Raji (cell line): ENCODE results near the gene USP6NL.

Experiments
- POLR2A ChIP-seq: IDR thresholded peaks from 2 replicates; pipeline ENCODE4 v1.6.1; 2011; ENCODE audit warnings: low read depth, low read length, control low read depth; ENCODE audit not compliant: insufficient read depth

The USP6NL gene

GRCh38 chr10:11611248-11612020 is at the start of gene USP6NL:
Gene USP6NL, minus strand, starts transcription at chr10:11611650. Its CDS starts 14,016 bp downstream, at chr10:11597634.
- TF ChIP-seq POLR2A, result peak; percentile 72

- no peak for TF ChIP-seq POLR2A
These were observed 47.4 kb upstream of the USP6NL start for GRCh38 chr10:11658801-11659368.

- no peak for TF ChIP-seq POLR2A
These were observed 44.4 kb upstream of the USP6NL start for GRCh38 chr10:11655836-11656235.

- TF ChIP-seq POLR2A, result no peak
These were observed 43.2 kb upstream of the USP6NL start for GRCh38 chr10:11654659-11655058.

GRCh38 chr10:11653758-11654471 is 42.5 kb upstream of the USP6NL start:
- no peak for TF ChIP-seq POLR2A

GRCh38 chr10:11647676-11648075 is 36.2 kb upstream of the USP6NL start:
- TF ChIP-seq POLR2A, result no peak

GRCh38 chr10:11646450-11646849 is 35.0 kb upstream of the USP6NL start:
- no peak for TF ChIP-seq POLR2A

- TF ChIP-seq POLR2A, result no peak
These were observed 31.6 kb upstream of the USP6NL start for GRCh38 chr10:11643039-11643438.

- TF ChIP-seq POLR2A, result no peak
These were observed 31.1 kb upstream of the USP6NL start for GRCh38 chr10:11642566-11642965.

- no peak for TF ChIP-seq POLR2A
These were observed 28.7 kb upstream of the USP6NL start for GRCh38 chr10:11639849-11640764.

GRCh38 chr10:11639362-11639761 is 27.9 kb upstream of the USP6NL start:
- no peak for TF ChIP-seq POLR2A

- TF ChIP-seq POLR2A, result no peak
These were observed 26.7 kb upstream of the USP6NL start for GRCh38 chr10:11638055-11638698.

- no peak for TF ChIP-seq POLR2A
These were observed 25.4 kb upstream of the USP6NL start for GRCh38 chr10:11636697-11637303.

- TF ChIP-seq POLR2A, result no peak
These were observed 20.6 kb upstream of the USP6NL start for GRCh38 chr10:11631890-11632587.

- no peak for TF ChIP-seq POLR2A
These were observed 19.8 kb upstream of the USP6NL start for GRCh38 chr10:11631291-11631690.
